CD14-positive monocyte (primary cell): ENCODE data around the gene BNIP2. TPM values are rescaled to one million over a fixed set of nuclear protein-coding genes. Genes with fewer than 3 reads are reported as not detected.

Experiments used
- DNase-seq, 3 donors: peaks; one replicate each; pipeline ENCODE4 v3.0.0-alpha.2; 2011 to 2022
- H2AFZ ChIP-seq: 2 replicates; pipeline ENCODE4 v1.6.0; 2012; ENCODE audit warnings: mild to moderate bottlenecking, low read depth, low read length, inconsistent platforms; ENCODE audit not compliant: insufficient read depth, poor library complexity, severe bottlenecking
- H3K27ac ChIP-seq, 2 donors: 1 replicate in 1 of 2; 2 replicates in 1 of 2; pipeline ENCODE4 v1.5.1; 2012 to 2013; ENCODE audit warnings: low read length in 2 of 2, control low read depth in 1 of 2, inconsistent platforms in 1 of 2, low read depth in 1 of 2, mild to moderate bottlenecking in 1 of 2
- H3K27me3 ChIP-seq, 2 donors: one replicate each; pipeline versions ENCODE4 v1.6.0 to v1.6.1; 2011 to 2013; ENCODE audit warnings: low read length in 2 of 2; ENCODE audit not compliant: control insufficient read depth in 2 of 2, insufficient read depth in 2 of 2
- H3K36me3 ChIP-seq, 2 donors: replicated peaks in 1 of 2; 1 replicate in 1 of 2; 2 replicates in 1 of 2; pipeline versions ENCODE4 v1.5.1 to v1.6.1; 2012 to 2013; ENCODE audit warnings: low read length in 2 of 2, control low read depth in 1 of 2, inconsistent platforms in 1 of 2, mild to moderate bottlenecking in 1 of 2; ENCODE audit not compliant: insufficient read depth in 2 of 2, control insufficient read depth in 1 of 2
- H3K4me1 ChIP-seq, 2 donors: 1 replicate in 1 of 2; 2 replicates in 1 of 2; pipeline versions ENCODE4 v1.5.1 to v1.6.1; 2012 to 2013; ENCODE audit warnings: low read length in 2 of 2, control low read depth in 1 of 2, inconsistent platforms in 1 of 2, mild to moderate bottlenecking in 1 of 2, moderate library complexity in 1 of 2; ENCODE audit not compliant: insufficient read depth in 2 of 2, control insufficient read depth in 1 of 2
- H3K4me2 ChIP-seq: replicated peaks from 2 replicates; pipeline ENCODE3; 2012; ENCODE audit warnings: low read length, moderate library complexity, mild to moderate bottlenecking; ENCODE audit not compliant: poor library complexity, severe bottlenecking; ENCODE audit errors: extremely low read depth
- H3K4me3 ChIP-seq, 3 experiments: fragments of 200-600 bp in 1 of 3; sonication (generic) in 1 of 3; replicated peaks in 1 of 3; 1 replicate in 2 of 3; 2 replicates in 1 of 3; pipeline ENCODE4 v1.5.1; 2011 to 2013; ENCODE audit warnings: low read length in 3 of 3, mild to moderate bottlenecking in 3 of 3, control low read depth in 2 of 3, low read depth in 2 of 3, inconsistent platforms in 1 of 3, moderate library complexity in 1 of 3
- H3K79me2 ChIP-seq: 2 replicates; pipeline ENCODE4 v1.6.0; 2012; ENCODE audit warnings: mild to moderate bottlenecking, control low read depth, inconsistent platforms, low read length, moderate library complexity; ENCODE audit not compliant: insufficient read depth
- H3K9ac ChIP-seq: 2 replicates; pipeline ENCODE4 v1.6.0; 2017; ENCODE audit warnings: low read length, mild to moderate bottlenecking; ENCODE audit not compliant: insufficient read depth, poor library complexity, severe bottlenecking
- H3K9me3 ChIP-seq, 2 donors: replicated peaks in 1 of 2; 1 replicate in 1 of 2; 2 replicates in 1 of 2; pipeline versions ENCODE4 v1.5.1 to v1.6.1; 2012 to 2013; ENCODE audit warnings: low read length in 2 of 2, control low read depth in 1 of 2; ENCODE audit not compliant: control insufficient read depth in 1 of 2, insufficient read depth in 1 of 2
- H4K20me1 ChIP-seq: 2 replicates; pipeline ENCODE4 v1.6.0; 2012; ENCODE audit warnings: mild to moderate bottlenecking, low read length, control low read depth, moderate library complexity; ENCODE audit not compliant: insufficient read depth
- H3K27ac Mint-ChIP-seq, 7 donors: one replicate each; pipeline ENCODE4 v1.8.0; 2020; ENCODE audit warnings: mild to moderate bottlenecking in 7 of 7, mixed read lengths in 7 of 7, moderate library complexity in 6 of 7, inconsistent platforms in 2 of 7
- H3K27me3 Mint-ChIP-seq, 3 donors: one replicate each; pipeline ENCODE4 v1.8.0; 2021 to 2022; ENCODE audit warnings: low read depth in 3 of 3, mild to moderate bottlenecking in 3 of 3, mixed read lengths in 3 of 3, moderate library complexity in 3 of 3, inconsistent platforms in 1 of 3
- H3K36me3 Mint-ChIP-seq, 2 donors: one replicate each; pipeline ENCODE4 v1.8.0; 2020; ENCODE audit warnings: mixed read lengths in 2 of 2, inconsistent platforms in 1 of 2, mild to moderate bottlenecking in 1 of 2
- H3K4me1 Mint-ChIP-seq: one replicate; pipeline ENCODE4 v1.8.0; 2020; ENCODE audit warnings: mild to moderate bottlenecking, mixed read lengths
- H3K4me3 Mint-ChIP-seq, 2 donors: one replicate each; pipeline ENCODE4 v1.8.0; 2020; ENCODE audit warnings: mild to moderate bottlenecking in 2 of 2, mixed read lengths in 2 of 2, moderate library complexity in 1 of 2
- H3K9me3 Mint-ChIP-seq, 7 donors: one replicate each; pipeline ENCODE4 v1.8.0; 2020 to 2022; ENCODE audit warnings: mixed read lengths in 7 of 7, mild to moderate bottlenecking in 6 of 7, moderate library complexity in 6 of 7, inconsistent platforms in 2 of 7
- CTCF ChIP-seq: fragments of 200-600 bp; IDR thresholded peaks from one replicate; pipeline ENCODE4 v1.8.0; 2022; ENCODE audit warnings: antibody characterized with exemption, mild to moderate bottlenecking
- WGBS: methylation state at CpG from one replicate; pipeline ENCODE4 v1.1.5; 2013; ENCODE audit warnings: missing lambda C conversion rate; ENCODE audit not compliant: insufficient coverage; 5-methylcytosine and 5-hydroxymethylcytosine counted together
- intact Hi-C, 2 donors: fragments of 100-400 bp; cut with micrococcal nuclease; formaldehyde crosslinking; loops; one replicate each; pipeline versions ENCODE4 v1.15.0 to v1.15.1; 2023
- polyA plus RNA-seq, 3 donors: library from polyadenylated mRNA; depleted of rRNA in 1 of 3; unstranded in 2 of 3; stranded (reverse) in 1 of 3; fragments of 300-500 nt in 2 of 3; fragments of >200 nt in 1 of 3; fragmentation: Illumina TruSeq in 2 of 3; gene quantifications; 1 replicate in 2 of 3; 2 replicates in 1 of 3; pipeline ENCODE4 v1.2.3, GENCODE V29; 2012 to 2021

BNIP2 gene
- polyA plus RNA-seq, 3 donors: 83.4 to 189 (median 136) TPM

GRCh38 chr15:59702351-59702750 is 13.2 kb upstream of the BNIP2 start:
- no peak for TF ChIP-seq CTCF
- no peak for DNase-seq
- Histone ChIP-seq H3K27me3 (no peaks in the 10 kb centered on the region), H3K4me3 (no peak overlapping the region), H3K4me1 (no peaks in the 10 kb centered on the region), H3K36me3 (no peaks in the 10 kb centered on the region), H3K9me3 (no peaks in the 10 kb centered on the region), H3K9ac (no peak overlapping the region), H3K27ac (no peak overlapping the region), H2AFZ (no peak overlapping the region), H4K20me1 (no peaks in the 10 kb centered on the region), H3K4me2 (no peak overlapping the region), H3K79me2 (no peaks in the 10 kb centered on the region)
- Mint-ChIP-seq H3K27ac (no peak overlapping the region), H3K9me3 (peaks cover 0 to 3% (median 0%) of the 10 kb centered on the region in 7 donors), H3K27me3 (peaks cover 0 to 2% (median 0%) of the 10 kb centered on the region in 3 donors), H3K36me3 (no peaks in the 10 kb centered on the region), H3K4me1 (peaks cover 8% of the 10 kb centered on the region), H3K4me3 (no peak overlapping the region)
- intact Hi-C loops: no loop called here

GRCh38 chr15:59701880-59702279 is 12.8 kb upstream of the BNIP2 start:
- H3K27me3 Mint-ChIP-seq: peaks cover 0 to 2% (median 0%) of the 10 kb centered on the region in 3 donors
- Histone ChIP-seq H3K4me2 (no peak overlapping the region), H4K20me1 (no peaks in the 10 kb centered on the region), H3K9ac (no peak overlapping the region), H3K9me3 (no peaks in the 10 kb centered on the region), H3K4me3 (no peak overlapping the region), H3K36me3 (no peaks in the 10 kb centered on the region), H3K79me2 (no peaks in the 10 kb centered on the region), H2AFZ (no peak overlapping the region), H3K27ac (no peak overlapping the region), H3K4me1 (no peaks in the 10 kb centered on the region), H3K27me3 (no peaks in the 10 kb centered on the region)
- peaks cover 8% of the 10 kb centered on the region for H3K4me1 Mint-ChIP-seq
- peak overlapping the region in 1 of 7 donors; percentile 31 for H3K27ac Mint-ChIP-seq
- H3K4me3 Mint-ChIP-seq: no peak overlapping the region
- intact Hi-C loops: no loop called here
- DNase-seq: no peak
- TF ChIP-seq CTCF: no peak
- H3K36me3 Mint-ChIP-seq: no peaks in the 10 kb centered on the region
- H3K9me3 Mint-ChIP-seq: peaks cover 0 to under 1% (median 0%) of the 10 kb centered on the region in 7 donors
- WGBS: 96% methylated on average over 3 of the region's 4 CpGs
